CD8-positive, alpha-beta T cell (primary cell): ENCODE measurements around the gene PIGV. TPM values are rescaled to one million over a fixed set of nuclear protein-coding genes. Genes with fewer than 3 reads are reported as not detected.

Source experiments
- total RNA-seq, 46 experiments: library from RNA in 2 of 46; stranded (reverse) in 2 of 46; gene quantifications; one replicate each; pipeline ENCODE4 v1.2.3 and lab custom pipeline; 2021 to 2026

Gene PIGV
- total RNA-seq, 2 experiments from 2014 or later: 9.5 to 12.7 TPM

Other genes with a start within 250 kb of the PIGV start
- 100 to 1,000 TPM; 104 to 105 TPM for gene ARID1A, start 91.9 kb upstream of the PIGV start, total RNA-seq
- gene ZDHHC18, start 38.7 kb downstream of the PIGV start, total RNA-seq: 10 to 100 TPM; 55.2 to 55.4 TPM
- 1 to 10 TPM; 1.1 TPM for gene SFN, start 75.2 kb downstream of the PIGV start, total RNA-seq
- 10 to 100 TPM; 35.1 to 37.4 TPM for gene GPN2, start 102.3 kb downstream of the PIGV start, total RNA-seq
- gene GPATCH3, start 112.5 kb downstream of the PIGV start, total RNA-seq: 10 to 100 TPM; 47.8 to 47.9 TPM
- gene NR0B2, start 126.0 kb downstream of the PIGV start, total RNA-seq: not detected
- 10 to 100 TPM; 51.9 to 55.0 TPM for gene NUDC, start 133.8 kb downstream of the PIGV start, total RNA-seq
- gene KDF1, start 172.5 kb downstream of the PIGV start, total RNA-seq: 1 to 10 TPM in 1 of 2 experiments, under 1 TPM in 1; 0.92 to 1.3 TPM
- gene TRNP1, start 205.7 kb downstream of the PIGV start, total RNA-seq: not detected
- gene TENT5B, start 224.9 kb downstream of the PIGV start, total RNA-seq: not detected